Neural progenitor cell (in vitro differentiated cells): ENCODE results near the gene OSTN. TPM values are rescaled to one million over a fixed set of nuclear protein-coding genes. Genes with fewer than 3 reads are reported as not detected.

Experiments
- DNase-seq: peaks from one replicate; pipeline ENCODE4 v3.0.0-alpha.2; 2016; ENCODE audit warnings: low spot score
- H2AFZ ChIP-seq: fragments of 200-600 bp; sonication (generic); replicated peaks from 2 replicates; pipeline ENCODE4 v1.6.1; 2016; ENCODE audit warnings: antibody characterized with exemption
- H3F3A ChIP-seq: fragments of 200-600 bp; sonication (generic); 2 replicates; pipeline ENCODE4 v1.6.1; 2016; ENCODE audit warnings: antibody characterized with exemption, low read depth
- H3K27ac ChIP-seq: fragments of 200-600 bp; sonication (generic); 2 replicates; pipeline ENCODE4 v1.5.1; 2016; ENCODE audit warnings: mild to moderate bottlenecking
- H3K27me3 ChIP-seq: fragments of 200-600 bp; sonication (generic); 2 replicates; pipeline ENCODE4 v1.6.1; 2016; ENCODE audit warnings: mild to moderate bottlenecking, moderate library complexity
- H3K36me3 ChIP-seq: fragments of 200-600 bp; sonication (generic); 2 replicates; pipeline ENCODE4 v1.5.1; 2016
- H3K4me1 ChIP-seq: fragments of 200-600 bp; sonication (generic); 2 replicates; pipeline ENCODE4 v1.6.1; 2016; ENCODE audit warnings: mixed run types
- H3K4me2 ChIP-seq: fragments of 200-600 bp; sonication (generic); 2 replicates; pipeline ENCODE4 v1.6.1; 2016
- H3K4me3 ChIP-seq: fragments of 200-600 bp; sonication (generic); 2 replicates; pipeline ENCODE4 v1.5.1; 2016
- H3K79me2 ChIP-seq: fragments of 200-600 bp; sonication (generic); 2 replicates; pipeline ENCODE4 v1.6.1; 2016; ENCODE audit warnings: low read depth
- H3K9ac ChIP-seq: fragments of 200-600 bp; sonication (generic); 2 replicates; pipeline ENCODE4 v1.6.1; 2016
- H3K9me3 ChIP-seq: fragments of 200-600 bp; sonication (generic); 2 replicates; pipeline ENCODE4 v1.5.1; 2016; ENCODE audit warnings: low read depth
- H4K20me1 ChIP-seq: fragments of 200-600 bp; sonication (generic); 2 replicates; pipeline ENCODE4 v1.6.1; 2016; ENCODE audit warnings: low read depth
- H3K27ac Mint-ChIP-seq: 3 replicates; pipeline ENCODE4 v1.8.0; 2021; ENCODE audit warnings: mixed read lengths
- H3K27me3 Mint-ChIP-seq: 2 replicates; pipeline ENCODE4 v1.8.0; 2022; ENCODE audit warnings: low read depth, mild to moderate bottlenecking, inconsistent platforms, moderate library complexity, mixed read lengths; ENCODE audit not compliant: insufficient read depth
- H3K36me3 Mint-ChIP-seq: 3 replicates; pipeline ENCODE4 v1.8.0; 2021; ENCODE audit warnings: mixed read lengths
- H3K4me1 Mint-ChIP-seq: 3 replicates; pipeline ENCODE4 v1.8.0; 2021; ENCODE audit warnings: mixed read lengths
- H3K4me3 Mint-ChIP-seq: 3 replicates; pipeline ENCODE4 v1.8.0; 2021; ENCODE audit warnings: mild to moderate bottlenecking, moderate library complexity, mixed read lengths
- H3K9me3 Mint-ChIP-seq: 3 replicates; pipeline ENCODE4 v1.8.0; 2020; ENCODE audit warnings: mixed read lengths
- EZH2 ChIP-seq: fragments of 200-600 bp; sonication (generic); IDR thresholded peaks from 2 replicates; pipeline ENCODE4 v1.6.1; 2017; ENCODE audit warnings: antibody characterized with exemption, mild to moderate bottlenecking, moderate library complexity
- EZH2phosphoT487 ChIP-seq: fragments of 200-600 bp; sonication (generic); IDR thresholded peaks from 2 replicates; pipeline ENCODE4 v1.6.1; 2017; ENCODE audit warnings: antibody characterized with exemption
- total RNA-seq: library from RNA; depleted of rRNA; stranded (reverse); fragments of >200 nt; gene quantifications from 2 replicates; pipeline ENCODE4 v1.2.3, GENCODE V29; 2015; ENCODE audit warnings: low replicate concordance
- TF ChIP-seq, protein P1 (sequence below): fragments of 200-600 bp; sonication (generic); IDR thresholded peaks from 2 replicates; pipeline ENCODE4 v1.5.1; 2017; ENCODE audit warnings: antibody characterized with exemption, mild to moderate bottlenecking

Gene OSTN
- total RNA-seq, 1 donor from 2014 or later, result 1.2 TPM

DNA sequence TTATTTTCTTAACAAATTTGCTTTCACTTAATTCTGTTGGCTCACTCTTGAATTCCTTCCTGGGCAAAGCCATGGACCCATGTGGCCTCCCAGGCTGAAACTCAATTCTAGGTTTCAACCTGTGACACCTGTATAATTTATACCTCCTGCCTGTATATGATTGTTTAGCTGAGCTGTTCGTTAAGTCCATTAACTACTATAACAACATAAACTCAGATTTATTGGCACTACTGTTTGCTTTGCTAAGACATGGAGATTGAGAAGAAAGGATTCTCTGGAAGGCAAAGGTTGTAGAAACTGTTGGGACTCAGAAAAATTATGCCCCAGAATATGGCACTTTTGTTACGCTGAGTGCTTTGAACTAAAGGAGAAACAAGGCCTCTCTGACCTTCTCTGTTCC lies 103.4 kb downstream of the OSTN start:
- no peaks in the 10 kb centered on the region for H3K9me3 ChIP-seq
- TF ChIP-seq, protein P1, sequence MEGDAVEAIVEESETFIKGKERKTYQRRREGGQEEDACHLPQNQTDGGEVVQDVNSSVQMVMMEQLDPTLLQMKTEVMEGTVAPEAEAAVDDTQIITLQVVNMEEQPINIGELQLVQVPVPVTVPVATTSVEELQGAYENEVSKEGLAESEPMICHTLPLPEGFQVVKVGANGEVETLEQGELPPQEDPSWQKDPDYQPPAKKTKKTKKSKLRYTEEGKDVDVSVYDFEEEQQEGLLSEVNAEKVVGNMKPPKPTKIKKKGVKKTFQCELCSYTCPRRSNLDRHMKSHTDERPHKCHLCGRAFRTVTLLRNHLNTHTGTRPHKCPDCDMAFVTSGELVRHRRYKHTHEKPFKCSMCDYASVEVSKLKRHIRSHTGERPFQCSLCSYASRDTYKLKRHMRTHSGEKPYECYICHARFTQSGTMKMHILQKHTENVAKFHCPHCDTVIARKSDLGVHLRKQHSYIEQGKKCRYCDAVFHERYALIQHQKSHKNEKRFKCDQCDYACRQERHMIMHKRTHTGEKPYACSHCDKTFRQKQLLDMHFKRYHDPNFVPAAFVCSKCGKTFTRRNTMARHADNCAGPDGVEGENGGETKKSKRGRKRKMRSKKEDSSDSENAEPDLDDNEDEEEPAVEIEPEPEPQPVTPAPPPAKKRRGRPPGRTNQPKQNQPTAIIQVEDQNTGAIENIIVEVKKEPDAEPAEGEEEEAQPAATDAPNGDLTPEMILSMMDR, result no peak
- TF ChIP-seq EZH2phosphoT487 (no peak), EZH2 (no peak)
- no peak overlapping the region for H3K4me2 ChIP-seq
- Mint-ChIP-seq H3K27me3 (no peaks in the 10 kb centered on the region), H3K27ac (no peak overlapping the region), H3K9me3 (no peaks in the 10 kb centered on the region), H3K4me3 (no peak overlapping the region), H3K4me1 (no peaks in the 10 kb centered on the region), H3K36me3 (no peaks in the 10 kb centered on the region)
- no peak overlapping the region for H2AFZ ChIP-seq
- no peaks in the 10 kb centered on the region for H3K79me2 ChIP-seq
- H3K4me3 ChIP-seq, result no peak overlapping the region
- no peak for DNase-seq
- no peak overlapping the region for H3K9ac ChIP-seq
- H3K4me1 ChIP-seq, result peaks cover 6% of the 10 kb centered on the region
- no peak overlapping the region for H3K27ac ChIP-seq
- H4K20me1 ChIP-seq, result no peaks in the 10 kb centered on the region
- H3F3A ChIP-seq, result no peaks in the 10 kb centered on the region
- no peaks in the 10 kb centered on the region for H3K27me3 ChIP-seq
- H3K36me3 ChIP-seq, result no peaks in the 10 kb centered on the region

DNA sequence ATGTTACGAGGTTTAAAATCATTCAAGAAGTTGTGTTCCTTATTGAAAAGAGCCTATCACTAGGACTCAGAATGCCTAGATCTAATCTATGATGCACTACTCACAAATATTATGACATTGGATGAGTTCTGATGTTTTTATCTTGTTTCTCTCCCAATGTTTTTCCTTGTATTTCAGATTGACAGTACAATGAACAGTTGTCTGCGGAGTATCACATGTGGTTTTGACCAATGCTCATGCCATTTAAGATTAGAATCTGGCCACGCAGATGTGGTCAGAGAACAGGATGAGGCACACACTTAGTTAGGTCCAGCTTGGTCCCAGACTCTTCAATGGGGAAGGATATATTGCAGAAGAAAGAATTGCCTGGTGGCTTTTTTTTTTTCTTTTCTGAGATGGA lies 104.6 kb downstream of the OSTN start:
- H3K27ac Mint-ChIP-seq, result no peak overlapping the region
- H3K9ac ChIP-seq, result no peak overlapping the region
- peaks cover 2% of the 10 kb centered on the region for H3K4me1 ChIP-seq

DNA sequence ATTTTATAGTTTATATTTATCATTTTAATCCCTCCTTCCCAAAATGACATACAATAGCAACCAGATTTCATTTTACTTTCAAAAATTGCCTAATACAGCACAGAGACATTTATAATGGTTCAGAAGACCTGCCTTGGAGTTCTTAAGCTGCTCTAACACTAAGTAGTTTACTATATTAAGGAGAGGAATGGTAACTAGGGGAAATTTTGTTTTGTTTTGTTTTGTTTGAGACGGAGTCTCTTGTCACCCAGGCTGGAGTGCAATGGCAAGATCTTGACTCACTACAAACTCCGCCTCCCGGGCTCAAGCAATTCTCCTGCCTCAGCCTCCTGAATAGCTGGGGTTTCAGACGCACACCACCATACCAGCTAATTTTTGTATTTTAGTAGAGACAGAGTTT lies 107.4 kb downstream of the OSTN start:
- H3K27me3 ChIP-seq, result no peaks in the 10 kb centered on the region
- Mint-ChIP-seq H3K4me1 (no peaks in the 10 kb centered on the region), H3K36me3 (no peaks in the 10 kb centered on the region), H3K27ac (no peak overlapping the region), H3K4me3 (no peak overlapping the region), H3K9me3 (no peaks in the 10 kb centered on the region), H3K27me3 (no peaks in the 10 kb centered on the region)
- H3K4me2 ChIP-seq, result no peak overlapping the region
- no peaks in the 10 kb centered on the region for H4K20me1 ChIP-seq
- H3K4me3 ChIP-seq, result no peak overlapping the region
- no peak overlapping the region for H3K27ac ChIP-seq
- no peaks in the 10 kb centered on the region for H3F3A ChIP-seq
- no peak overlapping the region for H3K9ac ChIP-seq
- no peaks in the 10 kb centered on the region for H3K79me2 ChIP-seq
- H3K4me1 ChIP-seq, result no peaks in the 10 kb centered on the region
- DNase-seq, result no peak
- no peak overlapping the region for H2AFZ ChIP-seq
- no peaks in the 10 kb centered on the region for H3K36me3 ChIP-seq
- H3K9me3 ChIP-seq, result no peaks in the 10 kb centered on the region
- TF ChIP-seq, protein P1, result no peak
- TF ChIP-seq EZH2phosphoT487, result no peak
- no peak for TF ChIP-seq EZH2

More for the DNA sequence above, 104.6 kb downstream of the OSTN start:
- no peak for DNase-seq
- Histone ChIP-seq H3K9me3 (no peaks in the 10 kb centered on the region), H3K27me3 (no peaks in the 10 kb centered on the region), H2AFZ (no peak overlapping the region), H3K27ac (no peak overlapping the region), H3F3A (no peaks in the 10 kb centered on the region), H3K79me2 (no peaks in the 10 kb centered on the region), H3K4me3 (no peak overlapping the region), H3K36me3 (no peaks in the 10 kb centered on the region), H3K4me2 (no peak overlapping the region), H4K20me1 (no peaks in the 10 kb centered on the region)
- Mint-ChIP-seq H3K4me3 (no peak overlapping the region), H3K9me3 (no peaks in the 10 kb centered on the region), H3K27me3 (no peaks in the 10 kb centered on the region), H3K4me1 (no peaks in the 10 kb centered on the region), H3K36me3 (no peaks in the 10 kb centered on the region)
- TF ChIP-seq EZH2 (no peak), EZH2phosphoT487 (no peak)
- TF ChIP-seq, protein P1, result no peak

DNA sequence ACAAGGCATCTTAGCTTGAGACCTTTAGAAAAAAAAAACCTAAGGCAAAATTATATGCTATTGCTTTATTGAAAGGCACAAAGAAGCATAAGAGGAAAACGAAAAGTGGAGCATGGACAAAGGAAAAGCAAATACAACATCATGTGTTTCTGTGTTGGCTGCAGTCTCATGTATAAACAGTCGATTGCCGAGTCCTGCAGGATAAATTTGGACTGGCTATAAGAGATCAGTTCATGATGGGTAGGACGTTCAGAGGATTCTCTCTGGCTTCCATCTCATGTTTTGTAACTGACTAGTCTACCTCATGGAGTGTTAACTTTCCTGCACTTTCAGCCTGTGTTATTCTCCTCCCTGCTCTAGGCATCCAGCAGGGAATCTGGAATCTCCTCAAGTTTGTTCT lies 108.3 kb downstream of the OSTN start:
- Mint-ChIP-seq H3K4me3 (no peak overlapping the region), H3K36me3 (no peaks in the 10 kb centered on the region), H3K4me1 (no peaks in the 10 kb centered on the region), H3K27ac (no peak overlapping the region), H3K27me3 (no peaks in the 10 kb centered on the region), H3K9me3 (no peaks in the 10 kb centered on the region)
- Histone ChIP-seq H3K27ac (no peak overlapping the region), H2AFZ (no peak overlapping the region), H3K9me3 (no peaks in the 10 kb centered on the region), H3K4me1 (no peaks in the 10 kb centered on the region), H3K9ac (no peak overlapping the region), H3K79me2 (no peaks in the 10 kb centered on the region), H3K36me3 (no peaks in the 10 kb centered on the region), H3K27me3 (no peaks in the 10 kb centered on the region), H3K4me3 (no peak overlapping the region), H4K20me1 (no peaks in the 10 kb centered on the region), H3F3A (no peaks in the 10 kb centered on the region), H3K4me2 (no peak overlapping the region)
- no peak for TF ChIP-seq EZH2phosphoT487
- TF ChIP-seq EZH2, result no peak
- TF ChIP-seq, protein P1, result no peak
- no peak for DNase-seq
